ENCODE results near the gene PFKFB1. TPM values are rescaled to one million over a fixed set of nuclear protein-coding genes. Genes with fewer than 3 reads are reported as not detected.
A peak's percentile ranks its signal among the peaks of the same experiment; 100 is the strongest.

Gene PFKFB1
- total and polyA plus RNA-seq, 4 donors: 2.9 to 19.2 (median 7.3) TPM

- Histone ChIP-seq H3K9ac (ENCODE audit: low read depth in 1 of 2, low read length in 2 of 2) (no peak overlapping the region), H3K4me1 (ENCODE audit: control insufficient read depth in 4 of 4, insufficient read depth in 4 of 4, low read length in 3 of 4) (peaks cover 0 to 22% (median 18%) of the 10 kb centered on the region in 4 donors), H3K36me3 (ENCODE audit: control insufficient read depth in 4 of 4, insufficient read depth in 3 of 4, low read depth in 1 of 4, low read length in 3 of 4) (no peaks in the 10 kb centered on the region), H3K27me3 (ENCODE audit: control insufficient read depth in 4 of 4, insufficient read depth in 4 of 4, low read length in 3 of 4) (no peaks in the 10 kb centered on the region), H3K9me3 (ENCODE audit: control insufficient read depth in 4 of 4, low read length in 3 of 4) (no peaks in the 10 kb centered on the region), H3K4me3 (ENCODE audit: low read depth in 1 of 3, low read length in 3 of 3) (no peak overlapping the region), H3K27ac (ENCODE audit: low read depth in 1 of 2, low read length in 2 of 2) (peak overlapping the region; percentile 46 to 82)
- DNase-seq (ENCODE audit: low spot score): no peak
- TF ChIP-seq REST (IDR thresholded peaks at IDR 0.05) (no peak), ATF3 (IDR thresholded peaks at IDR 0.05) (no peak), HNF4A (conservative IDR thresholded peaks at IDR 0.05) (no peak), FOXA2 (IDR thresholded peaks at IDR 0.05) (no peak), EGR1 (IDR thresholded peaks at IDR 0.05; ENCODE audit: low read depth in 2 of 2) (no peak), FOXA1 (IDR thresholded peaks at IDR 0.05) (no peak), TAF1 (conservative IDR thresholded peaks at IDR 0.05) (no peak), SP1 (IDR thresholded peaks at IDR 0.05) (no peak), YY1 (IDR thresholded peaks at IDR 0.05) (no peak), GABPA (IDR thresholded peaks at IDR 0.05 in 1 of 2, conservative IDR thresholded peaks at IDR 0.05 in 1 of 2) (no peak), JUND (IDR thresholded peaks at IDR 0.05) (no peak), ZBTB33 (IDR thresholded peaks at IDR 0.05) (no peak), RAD21 (IDR thresholded peaks at IDR 0.05) (no peak), MAX (IDR thresholded peaks at IDR 0.05) (no peak), NR2F2 (IDR thresholded peaks at IDR 0.05) (no peak), HNF4G (IDR thresholded peaks at IDR 0.05) (no peak), CTCF (IDR thresholded peaks at IDR 0.05; ENCODE audit: low read depth, low read length, missing input control) (no peak), RXRA (IDR thresholded peaks at IDR 0.05) (no peak)
Observed at GRCh38 chrX:54995621-54996020, 1.6 kb upstream of the PFKFB1 start.
